ENCODE data around the gene SBK3.

DNA sequence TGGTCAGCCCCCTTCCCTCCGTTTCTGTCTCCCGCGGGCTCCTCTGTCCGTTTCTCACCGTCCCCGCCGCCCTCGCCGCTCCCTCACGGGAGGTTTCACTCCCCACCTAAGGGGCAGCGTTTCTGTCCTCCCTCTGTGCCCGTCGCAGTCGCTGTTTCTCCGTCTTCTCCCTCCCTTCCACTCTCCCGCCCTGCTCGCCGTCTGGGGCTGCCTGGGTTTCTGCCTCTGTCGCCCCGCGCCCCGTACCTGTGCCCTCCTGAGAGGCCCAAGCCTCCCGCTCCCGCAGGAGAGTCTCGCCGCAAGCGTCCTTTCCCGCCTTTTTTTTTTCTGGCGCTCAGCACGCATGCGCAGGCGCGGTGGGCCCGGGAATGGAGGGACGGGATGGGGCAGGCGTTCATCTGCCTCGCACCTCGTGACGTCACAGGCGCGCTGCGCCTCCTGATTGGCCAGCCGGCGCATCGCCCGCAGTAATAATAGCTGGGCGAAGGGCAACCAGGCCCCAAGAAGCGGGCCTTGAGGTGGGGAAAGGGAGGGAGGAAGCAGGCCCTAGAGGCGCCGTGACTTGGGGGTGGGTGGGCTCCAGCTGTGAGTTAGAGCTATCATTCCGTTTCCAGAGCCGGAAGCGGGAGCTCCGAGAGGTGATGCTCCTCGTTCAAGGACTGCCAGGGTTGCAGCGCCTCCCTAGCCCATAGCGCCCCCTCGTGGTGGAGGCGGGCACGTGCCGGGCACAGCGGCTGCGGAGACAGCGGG lies 41.7 kb downstream of the SBK3 start:
- TF ChIP-seq, protein P1, sequence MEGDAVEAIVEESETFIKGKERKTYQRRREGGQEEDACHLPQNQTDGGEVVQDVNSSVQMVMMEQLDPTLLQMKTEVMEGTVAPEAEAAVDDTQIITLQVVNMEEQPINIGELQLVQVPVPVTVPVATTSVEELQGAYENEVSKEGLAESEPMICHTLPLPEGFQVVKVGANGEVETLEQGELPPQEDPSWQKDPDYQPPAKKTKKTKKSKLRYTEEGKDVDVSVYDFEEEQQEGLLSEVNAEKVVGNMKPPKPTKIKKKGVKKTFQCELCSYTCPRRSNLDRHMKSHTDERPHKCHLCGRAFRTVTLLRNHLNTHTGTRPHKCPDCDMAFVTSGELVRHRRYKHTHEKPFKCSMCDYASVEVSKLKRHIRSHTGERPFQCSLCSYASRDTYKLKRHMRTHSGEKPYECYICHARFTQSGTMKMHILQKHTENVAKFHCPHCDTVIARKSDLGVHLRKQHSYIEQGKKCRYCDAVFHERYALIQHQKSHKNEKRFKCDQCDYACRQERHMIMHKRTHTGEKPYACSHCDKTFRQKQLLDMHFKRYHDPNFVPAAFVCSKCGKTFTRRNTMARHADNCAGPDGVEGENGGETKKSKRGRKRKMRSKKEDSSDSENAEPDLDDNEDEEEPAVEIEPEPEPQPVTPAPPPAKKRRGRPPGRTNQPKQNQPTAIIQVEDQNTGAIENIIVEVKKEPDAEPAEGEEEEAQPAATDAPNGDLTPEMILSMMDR (tag by site-specific recombination; IDR thresholded peaks at IDR 0.05) = peak; percentile 97
- TF ChIP-seq ZNF202 (tag by site-specific recombination; IDR thresholded peaks at IDR 0.05; ENCODE audit: borderline replicate concordance) = no peak
- TF ChIP-seq, protein P2, sequence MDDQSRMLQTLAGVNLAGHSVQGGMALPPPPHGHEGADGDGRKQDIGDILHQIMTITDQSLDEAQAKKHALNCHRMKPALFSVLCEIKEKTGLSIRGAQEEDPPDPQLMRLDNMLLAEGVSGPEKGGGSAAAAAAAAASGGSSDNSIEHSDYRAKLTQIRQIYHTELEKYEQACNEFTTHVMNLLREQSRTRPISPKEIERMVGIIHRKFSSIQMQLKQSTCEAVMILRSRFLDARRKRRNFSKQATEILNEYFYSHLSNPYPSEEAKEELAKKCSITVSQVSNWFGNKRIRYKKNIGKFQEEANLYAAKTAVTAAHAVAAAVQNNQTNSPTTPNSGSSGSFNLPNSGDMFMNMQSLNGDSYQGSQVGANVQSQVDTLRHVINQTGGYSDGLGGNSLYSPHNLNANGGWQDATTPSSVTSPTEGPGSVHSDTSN (CRISPR knock-in tag; IDR thresholded peaks at IDR 0.05) = no peak; the same call in none of the 2 replicates
- peak; percentile 89 for TF ChIP-seq SP2 (tag by site-specific recombination; IDR thresholded peaks at IDR 0.05)
- TF ChIP-seq, protein P3, sequence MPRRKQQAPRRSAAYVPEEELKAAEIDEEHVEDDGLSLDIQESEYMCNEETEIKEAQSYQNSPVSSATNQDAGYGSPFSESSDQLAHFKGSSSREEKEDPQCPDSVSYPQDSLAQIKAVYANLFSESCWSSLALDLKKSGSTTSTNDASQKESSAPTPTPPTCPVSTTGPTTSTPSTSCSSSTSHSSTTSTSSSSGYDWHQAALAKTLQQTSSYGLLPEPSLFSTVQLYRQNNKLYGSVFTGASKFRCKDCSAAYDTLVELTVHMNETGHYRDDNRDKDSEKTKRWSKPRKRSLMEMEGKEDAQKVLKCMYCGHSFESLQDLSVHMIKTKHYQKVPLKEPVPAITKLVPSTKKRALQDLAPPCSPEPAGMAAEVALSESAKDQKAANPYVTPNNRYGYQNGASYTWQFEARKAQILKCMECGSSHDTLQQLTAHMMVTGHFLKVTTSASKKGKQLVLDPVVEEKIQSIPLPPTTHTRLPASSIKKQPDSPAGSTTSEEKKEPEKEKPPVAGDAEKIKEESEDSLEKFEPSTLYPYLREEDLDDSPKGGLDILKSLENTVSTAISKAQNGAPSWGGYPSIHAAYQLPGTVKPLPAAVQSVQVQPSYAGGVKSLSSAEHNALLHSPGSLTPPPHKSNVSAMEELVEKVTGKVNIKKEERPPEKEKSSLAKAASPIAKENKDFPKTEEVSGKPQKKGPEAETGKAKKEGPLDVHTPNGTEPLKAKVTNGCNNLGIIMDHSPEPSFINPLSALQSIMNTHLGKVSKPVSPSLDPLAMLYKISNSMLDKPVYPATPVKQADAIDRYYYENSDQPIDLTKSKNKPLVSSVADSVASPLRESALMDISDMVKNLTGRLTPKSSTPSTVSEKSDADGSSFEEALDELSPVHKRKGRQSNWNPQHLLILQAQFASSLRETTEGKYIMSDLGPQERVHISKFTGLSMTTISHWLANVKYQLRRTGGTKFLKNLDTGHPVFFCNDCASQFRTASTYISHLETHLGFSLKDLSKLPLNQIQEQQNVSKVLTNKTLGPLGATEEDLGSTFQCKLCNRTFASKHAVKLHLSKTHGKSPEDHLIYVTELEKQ (tag by site-specific recombination; IDR thresholded peaks at IDR 0.05; ENCODE audit: borderline replicate concordance) = no peak
- TF ChIP-seq YY1 (tag by site-specific recombination; IDR thresholded peaks at IDR 0.05) = no peak
- TF ChIP-seq ZNF654 (tag by site-specific recombination; IDR thresholded peaks at IDR 0.05; ENCODE audit: low read depth) = peak; percentile 73
